ENCODE results near the gene LRP10.

Gene LRP10

DNA sequence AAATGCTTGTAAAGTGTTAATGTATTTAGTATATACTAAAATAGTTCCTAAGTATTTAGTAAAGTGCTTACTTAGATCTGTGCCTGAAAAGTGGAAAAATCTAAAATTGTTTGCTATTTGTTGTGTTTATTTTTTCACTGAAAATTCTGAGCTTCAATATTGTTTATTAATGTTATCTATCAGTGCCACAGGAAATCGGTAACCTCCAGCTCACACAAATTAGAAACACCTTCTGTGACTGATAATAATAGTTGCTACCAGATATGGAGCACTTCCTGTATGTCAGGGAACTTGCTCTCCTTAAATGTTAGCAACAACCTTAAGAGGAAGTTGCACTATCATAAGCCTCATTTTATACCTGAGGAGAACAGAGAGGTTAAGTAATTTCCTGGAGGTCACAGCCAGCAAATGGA, 723 bp upstream of the LRP10 start:
- peak; percentile 90 for DNase-seq

DNA sequence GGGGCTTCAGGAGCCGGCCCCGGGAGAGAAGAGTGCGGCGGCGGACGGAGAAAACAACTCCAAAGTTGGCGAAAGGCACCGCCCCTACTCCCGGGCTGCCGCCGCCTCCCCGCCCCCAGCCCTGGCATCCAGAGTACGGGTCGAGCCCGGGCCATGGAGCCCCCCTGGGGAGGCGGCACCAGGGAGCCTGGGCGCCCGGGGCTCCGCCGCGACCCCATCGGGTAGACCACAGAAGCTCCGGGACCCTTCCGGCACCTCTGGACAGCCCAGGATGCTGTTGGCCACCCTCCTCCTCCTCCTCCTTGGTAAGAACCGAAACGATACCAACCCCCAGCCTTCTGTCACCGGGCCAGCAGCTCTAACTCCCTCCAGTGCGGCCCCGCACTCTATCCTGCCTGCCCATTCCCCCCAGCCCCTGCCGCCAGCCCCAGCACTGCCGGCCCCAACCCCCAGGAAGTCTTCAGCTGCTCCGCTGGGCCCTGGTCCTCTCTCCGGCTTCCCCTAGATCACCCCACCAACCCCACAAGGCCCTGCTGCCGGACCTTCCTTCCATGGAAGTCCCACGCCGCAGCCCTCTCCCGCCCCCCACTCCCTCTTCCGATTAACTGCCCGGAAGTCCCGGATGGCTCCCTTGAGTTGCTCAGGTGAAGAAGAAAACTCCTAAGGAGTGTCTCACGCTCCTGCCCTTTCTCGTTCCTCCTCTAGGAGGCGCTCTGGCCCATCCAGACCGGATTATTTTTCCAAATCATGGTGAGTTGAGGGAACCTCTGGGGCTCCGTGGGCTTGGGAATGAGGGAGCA, 693 bp downstream of the LRP10 start:
- peak; percentile 73 for DNase-seq

DNA sequence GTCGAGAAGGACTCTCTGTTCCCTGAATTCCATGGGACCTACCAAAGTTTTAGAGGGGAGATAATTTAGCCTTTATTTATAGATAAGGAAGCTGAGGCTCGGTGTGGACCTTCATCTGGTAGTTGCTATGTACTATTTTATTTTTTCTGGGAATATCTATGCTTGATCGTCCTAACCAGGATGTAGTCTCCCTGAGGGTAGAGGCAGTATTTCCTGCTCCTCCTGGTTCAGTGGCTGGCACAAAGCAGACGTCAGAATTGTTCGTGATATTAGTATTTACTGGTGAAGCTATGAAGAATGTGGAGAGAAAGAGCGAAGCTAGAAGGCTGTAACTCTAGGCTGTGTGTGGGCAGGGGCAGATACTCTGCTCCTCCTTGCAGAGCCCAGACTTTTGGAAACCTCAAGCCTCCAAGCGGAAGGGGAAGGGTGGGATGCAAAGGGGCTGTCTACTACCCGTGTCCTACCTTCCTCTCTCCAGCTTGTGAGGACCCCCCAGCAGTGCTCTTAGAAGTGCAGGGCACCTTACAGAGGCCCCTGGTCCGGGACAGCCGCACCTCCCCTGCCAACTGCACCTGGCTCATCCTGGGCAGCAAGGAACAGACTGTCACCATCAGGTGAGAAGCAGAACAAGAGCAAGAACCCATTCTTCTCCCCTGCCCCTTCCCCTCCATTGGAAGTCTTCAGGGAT, 1.4 kb downstream of the LRP10 start:
- DNase-seq: no peak

DNA sequence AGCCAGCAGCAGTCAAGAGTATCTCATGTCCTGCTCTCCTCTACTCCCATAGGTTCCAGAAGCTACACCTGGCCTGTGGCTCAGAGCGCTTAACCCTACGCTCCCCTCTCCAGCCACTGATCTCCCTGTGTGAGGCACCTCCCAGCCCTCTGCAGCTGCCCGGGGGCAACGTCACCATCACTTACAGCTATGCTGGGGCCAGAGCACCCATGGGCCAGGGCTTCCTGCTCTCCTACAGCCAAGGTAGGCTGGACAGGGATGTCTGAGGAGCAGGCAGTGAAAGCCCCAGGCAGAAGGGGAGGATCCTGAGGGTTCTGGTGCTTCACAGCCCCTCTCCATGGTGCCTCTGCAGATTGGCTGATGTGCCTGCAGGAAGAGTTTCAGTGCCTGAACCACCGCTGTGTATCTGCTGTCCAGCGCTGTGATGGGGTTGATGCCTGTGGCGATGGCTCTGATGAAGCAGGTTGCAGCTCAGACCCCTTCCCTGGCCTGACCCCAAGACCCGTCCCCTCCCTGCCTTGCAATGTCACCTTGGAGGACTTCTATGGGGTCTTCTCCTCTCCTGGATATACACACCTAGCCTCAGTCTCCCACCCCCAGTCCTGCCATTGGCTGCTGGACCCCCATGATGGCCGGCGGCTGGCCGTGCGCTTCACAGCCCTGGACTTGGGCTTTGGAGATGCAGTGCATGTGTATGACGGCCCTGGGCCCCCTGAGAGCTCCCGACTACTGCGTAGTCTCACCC, 3.6 kb downstream of the LRP10 start:
- no peak for DNase-seq

DNA sequence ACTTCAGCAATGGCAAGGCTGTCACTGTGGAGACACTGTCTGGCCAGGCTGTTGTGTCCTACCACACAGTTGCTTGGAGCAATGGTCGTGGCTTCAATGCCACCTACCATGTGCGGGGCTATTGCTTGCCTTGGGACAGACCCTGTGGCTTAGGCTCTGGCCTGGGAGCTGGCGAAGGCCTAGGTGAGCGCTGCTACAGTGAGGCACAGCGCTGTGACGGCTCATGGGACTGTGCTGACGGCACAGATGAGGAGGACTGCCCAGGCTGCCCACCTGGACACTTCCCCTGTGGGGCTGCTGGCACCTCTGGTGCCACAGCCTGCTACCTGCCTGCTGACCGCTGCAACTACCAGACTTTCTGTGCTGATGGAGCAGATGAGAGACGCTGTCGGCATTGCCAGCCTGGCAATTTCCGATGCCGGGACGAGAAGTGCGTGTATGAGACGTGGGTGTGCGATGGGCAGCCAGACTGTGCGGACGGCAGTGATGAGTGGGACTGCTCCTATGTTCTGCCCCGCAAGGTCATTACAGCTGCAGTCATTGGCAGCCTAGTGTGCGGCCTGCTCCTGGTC, 4.3 kb downstream of the LRP10 start:
- no peak for DNase-seq

DNA sequence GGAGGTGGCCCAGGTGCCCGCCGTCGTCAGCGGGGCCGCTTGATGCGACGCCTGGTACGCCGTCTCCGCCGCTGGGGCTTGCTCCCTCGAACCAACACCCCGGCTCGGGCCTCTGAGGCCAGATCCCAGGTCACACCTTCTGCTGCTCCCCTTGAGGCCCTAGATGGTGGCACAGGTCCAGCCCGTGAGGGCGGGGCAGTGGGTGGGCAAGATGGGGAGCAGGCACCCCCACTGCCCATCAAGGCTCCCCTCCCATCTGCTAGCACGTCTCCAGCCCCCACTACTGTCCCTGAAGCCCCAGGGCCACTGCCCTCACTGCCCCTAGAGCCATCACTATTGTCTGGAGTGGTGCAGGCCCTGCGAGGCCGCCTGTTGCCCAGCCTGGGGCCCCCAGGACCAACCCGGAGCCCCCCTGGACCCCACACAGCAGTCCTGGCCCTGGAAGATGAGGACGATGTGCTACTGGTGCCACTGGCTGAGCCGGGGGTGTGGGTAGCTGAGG, 5.5 kb downstream of the LRP10 start:
- DNase-seq: no peak

DNA sequence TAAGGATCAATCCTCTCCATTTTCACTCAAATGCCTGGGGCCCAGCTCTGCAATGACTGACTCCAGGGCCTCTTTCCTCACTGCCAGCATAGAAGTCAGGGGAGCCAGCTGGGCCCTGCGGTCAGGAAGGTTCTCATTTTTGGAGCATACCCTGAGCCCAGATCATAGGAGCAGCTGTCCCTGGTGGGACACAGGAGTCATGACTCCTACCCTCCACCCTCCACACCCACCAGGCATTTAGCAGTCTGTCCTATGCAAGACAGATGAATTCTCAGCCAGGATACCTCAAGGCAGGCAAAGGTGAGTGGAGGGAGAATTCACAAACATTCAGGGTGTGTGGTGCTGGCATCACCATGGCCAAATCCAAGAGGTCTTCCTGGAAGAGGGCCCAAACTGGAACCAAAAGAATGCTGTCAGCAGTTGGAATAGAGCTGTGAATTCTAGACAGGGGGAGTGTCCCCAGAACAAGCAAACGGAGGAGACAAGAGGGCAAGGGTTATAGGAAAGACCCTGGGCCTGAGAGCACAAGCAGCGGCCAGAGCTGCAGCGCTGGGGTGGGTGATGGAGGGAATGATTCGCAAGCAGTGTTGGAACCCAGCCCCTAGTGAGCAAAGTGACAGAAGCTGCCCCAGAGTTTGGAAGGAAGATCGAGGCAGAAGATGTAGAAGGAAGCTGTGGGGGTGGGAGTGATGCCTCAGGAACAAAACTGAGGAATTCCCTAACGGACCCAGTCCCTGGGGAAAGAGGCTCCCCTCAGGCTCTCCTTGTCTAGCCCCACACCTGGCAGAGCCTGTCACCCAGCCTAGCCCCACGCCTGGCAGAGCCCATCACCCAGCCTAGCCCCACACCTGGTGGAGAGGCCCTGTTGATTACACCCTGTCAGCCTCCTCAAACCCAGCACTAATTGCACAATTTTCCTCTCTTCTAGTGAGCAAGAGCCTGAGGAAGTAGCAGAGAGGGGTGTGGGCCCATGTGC, 7.0 kb downstream of the LRP10 start:
- no peak for DNase-seq

DNA sequence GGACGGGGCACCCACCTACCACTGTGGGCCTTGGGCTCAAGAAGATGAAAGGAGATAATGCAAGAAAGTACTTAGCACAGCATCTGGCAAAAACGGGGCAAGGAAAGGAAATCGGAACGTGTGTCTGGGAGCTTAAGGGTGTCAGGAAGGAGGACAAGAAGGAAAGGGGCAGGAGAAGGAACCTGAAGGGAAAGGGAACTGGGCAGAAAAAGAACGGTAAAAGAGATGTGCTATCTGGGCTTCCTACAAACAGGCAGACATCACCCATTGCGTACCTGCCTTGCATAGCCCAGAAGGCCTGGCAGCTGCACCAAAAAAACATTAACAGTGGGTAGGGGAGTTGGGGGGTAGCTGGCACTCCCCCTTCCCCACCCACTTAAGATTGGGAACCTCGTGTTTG, 10.5 kb downstream of the LRP10 start:
- DNase-seq: no peak

DNA sequence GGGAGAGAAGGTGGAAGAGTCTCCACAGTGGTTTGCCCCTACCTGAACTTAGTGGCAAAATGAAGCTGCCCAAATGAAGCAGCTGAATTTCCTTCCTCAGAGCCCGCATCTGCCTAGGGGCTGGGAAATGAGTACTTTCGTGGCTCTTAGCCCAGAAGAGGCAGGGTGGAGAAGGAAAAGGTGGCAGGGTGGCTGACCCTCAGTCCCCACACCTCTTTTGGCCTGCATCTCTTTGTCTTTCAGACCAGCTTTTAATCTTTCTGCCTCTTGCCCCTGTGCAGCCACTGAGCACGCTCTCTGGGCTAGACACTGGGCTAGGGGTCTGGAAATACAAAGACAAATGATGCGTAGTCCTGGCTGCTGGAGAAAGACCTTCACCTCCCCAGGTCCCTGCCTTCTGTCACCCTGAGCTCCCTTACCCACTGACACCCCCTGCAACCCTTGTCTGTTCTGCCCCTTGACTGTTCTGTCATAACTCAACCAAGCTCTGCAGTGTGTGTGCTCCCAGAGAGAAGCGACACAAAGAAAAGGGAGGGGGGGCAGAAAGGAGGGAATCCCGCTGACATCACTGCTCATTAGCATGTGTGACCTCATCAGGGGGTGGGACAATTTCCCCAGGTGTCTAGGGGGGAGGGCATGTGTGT, 11.1 kb downstream of the LRP10 start:
- peak; percentile 37 for DNase-seq

DNA sequence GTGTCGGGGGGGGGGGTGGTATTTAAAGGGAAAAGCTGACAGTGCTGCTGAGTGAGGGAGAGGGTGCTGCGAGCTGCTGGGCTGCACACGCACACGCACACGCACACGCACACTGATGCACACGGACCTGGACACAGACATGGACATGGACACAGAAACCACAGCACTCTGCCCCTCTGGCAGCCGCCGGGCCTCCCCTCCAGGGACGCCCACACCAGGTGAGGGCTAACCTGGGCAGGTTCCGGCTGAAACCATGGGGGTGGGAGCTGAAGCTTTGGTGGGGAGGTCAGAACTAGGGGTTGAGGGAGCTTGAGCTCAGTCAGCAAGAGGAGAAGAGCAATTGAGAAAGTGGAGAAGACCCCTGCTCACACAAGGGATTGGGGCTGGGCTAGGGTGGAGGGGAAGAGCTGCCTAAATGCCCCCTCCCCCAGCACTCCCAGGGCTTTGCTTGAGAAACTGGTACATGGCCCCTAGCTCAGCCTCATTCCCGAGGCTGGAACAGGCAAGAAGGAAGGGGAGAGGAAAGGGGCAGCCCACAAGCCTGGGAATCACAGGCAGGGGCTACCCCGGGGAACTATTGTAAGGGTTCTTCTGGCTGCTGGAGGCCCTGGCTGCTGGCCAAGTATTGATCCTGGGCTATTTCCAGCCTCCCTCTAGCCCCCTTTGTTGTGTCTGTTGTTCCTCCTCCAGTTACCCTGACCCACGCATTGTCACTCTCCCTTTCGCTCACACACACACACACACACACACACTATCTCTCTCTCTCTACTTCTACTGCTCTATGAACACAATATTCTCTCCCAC, 11.8 kb downstream of the LRP10 start, which contains the start of gene REM2:
TSS of gene REM2 (plus strand) at position 50 of the 804 bp plus-strand sequence. CDS start at position 116, 66 bp downstream.
- no peak for DNase-seq

DNA sequence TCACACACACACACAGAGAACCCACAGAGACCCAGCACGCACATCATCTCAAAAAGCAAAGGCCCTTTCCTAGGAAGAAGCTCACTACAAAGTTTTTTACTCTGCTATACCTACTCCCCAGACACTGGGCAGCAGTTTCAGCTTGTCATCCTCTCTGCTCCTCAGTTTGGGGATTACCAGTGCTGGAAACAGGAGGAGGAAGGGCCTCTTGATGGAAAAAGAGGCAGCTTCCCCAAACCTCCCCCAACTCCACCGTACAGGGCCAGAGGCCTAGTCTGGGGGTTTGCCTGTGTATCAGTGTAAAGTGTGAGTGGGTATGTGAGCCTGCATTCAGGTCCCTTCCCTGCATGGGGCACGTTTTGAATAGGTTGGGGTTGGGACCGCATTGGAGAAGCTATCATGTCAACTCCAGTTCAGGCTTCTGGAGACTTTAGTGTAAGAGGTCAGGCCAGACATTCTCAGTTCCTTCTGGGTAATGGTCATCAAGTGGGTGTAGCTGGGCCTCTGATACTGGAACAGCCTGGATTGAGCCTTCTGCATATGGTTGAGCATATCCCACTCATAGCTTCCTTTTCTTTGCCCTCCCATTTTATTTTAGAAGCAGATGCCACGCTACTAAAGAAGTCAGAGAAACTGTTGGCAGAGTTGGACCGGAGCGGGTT, 12.7 kb downstream of the LRP10 start:
- no peak for DNase-seq

DNA sequence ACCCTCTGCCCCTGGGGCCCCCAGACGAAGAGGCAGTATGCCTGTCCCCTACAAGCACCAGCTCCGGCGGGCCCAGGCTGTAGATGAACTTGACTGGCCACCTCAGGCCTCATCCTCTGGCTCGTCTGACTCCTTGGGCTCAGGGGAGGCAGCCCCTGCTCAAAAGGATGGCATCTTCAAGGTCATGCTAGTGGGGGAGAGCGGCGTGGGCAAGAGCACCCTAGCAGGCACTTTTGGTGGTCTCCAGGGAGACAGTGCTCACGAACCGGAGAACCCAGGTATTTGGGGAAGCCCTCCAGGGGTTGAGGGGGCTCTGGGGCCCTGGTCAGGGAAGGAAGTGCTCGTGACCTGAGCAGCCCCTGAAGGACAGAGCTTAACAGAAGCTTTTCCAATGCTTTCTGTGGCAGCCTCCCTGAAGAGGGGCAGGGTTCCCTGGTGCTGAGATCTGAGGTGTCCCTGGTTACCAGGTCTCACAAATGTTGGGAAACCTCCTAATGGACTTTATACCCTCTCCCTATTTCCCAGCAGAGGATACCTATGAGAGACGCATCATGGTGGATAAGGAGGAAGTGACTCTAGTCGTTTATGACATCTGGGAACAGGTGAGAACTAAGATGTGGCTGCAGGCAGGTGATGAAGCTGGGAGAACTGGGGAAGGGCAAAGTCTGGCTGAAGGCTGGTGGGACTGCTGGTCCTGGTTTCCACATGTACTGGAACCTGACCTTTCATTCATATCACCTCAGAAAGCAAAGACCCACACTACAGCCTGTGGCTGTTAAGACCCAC, 13.4 kb downstream of the LRP10 start:
- no peak for DNase-seq

DNA sequence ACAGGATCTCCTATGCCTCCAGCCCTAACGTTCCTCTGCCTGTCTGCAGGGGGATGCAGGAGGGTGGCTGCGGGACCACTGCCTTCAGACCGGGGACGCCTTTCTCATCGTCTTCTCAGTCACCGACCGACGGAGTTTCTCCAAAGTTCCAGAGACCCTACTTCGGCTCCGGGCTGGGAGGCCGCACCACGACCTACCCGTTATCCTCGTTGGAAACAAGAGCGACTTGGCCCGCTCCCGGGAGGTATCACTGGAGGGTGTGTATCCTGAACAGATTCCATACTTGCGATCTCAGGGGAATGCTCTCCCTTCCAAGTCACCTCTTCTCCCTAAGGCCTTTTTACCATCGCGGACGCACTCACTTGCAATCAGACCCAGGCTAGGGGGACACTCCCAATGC, 14.4 kb downstream of the LRP10 start:
- DNase-seq: no peak

DNA sequence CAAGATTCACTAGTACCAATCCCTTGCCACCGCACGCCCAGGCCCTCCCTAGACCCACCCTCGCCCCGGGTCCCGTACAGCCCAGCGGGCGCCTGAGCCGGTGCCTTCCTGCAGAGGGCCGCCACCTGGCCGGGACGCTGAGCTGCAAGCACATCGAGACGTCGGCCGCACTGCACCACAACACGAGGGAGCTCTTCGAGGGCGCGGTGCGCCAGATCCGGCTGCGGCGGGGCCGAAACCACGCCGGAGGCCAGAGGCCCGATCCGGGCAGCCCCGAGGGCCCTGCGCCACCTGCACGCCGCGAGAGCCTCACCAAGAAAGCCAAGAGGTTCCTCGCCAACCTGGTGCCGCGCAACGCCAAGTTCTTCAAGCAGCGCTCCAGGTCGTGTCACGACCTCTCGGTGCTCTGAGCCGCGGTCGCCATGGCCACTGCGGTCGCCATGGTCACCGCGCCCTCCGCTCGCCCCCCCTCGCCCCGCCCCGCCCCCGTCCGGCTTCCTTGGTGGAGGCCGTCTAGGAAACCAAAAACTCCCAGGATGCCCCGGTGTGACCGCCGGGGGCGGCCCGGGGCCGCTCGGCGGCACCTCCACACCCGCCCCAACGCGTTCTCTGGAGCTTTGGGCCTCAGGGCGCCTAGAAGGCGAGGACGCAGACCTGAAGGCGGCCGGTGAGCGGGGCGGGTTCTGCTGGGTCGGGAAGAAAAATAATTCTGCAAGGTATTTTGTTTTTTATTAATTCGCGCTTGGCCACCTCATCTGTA, 15.1 kb downstream of the LRP10 start:
- DNase-seq: peak; percentile 79

DNA sequence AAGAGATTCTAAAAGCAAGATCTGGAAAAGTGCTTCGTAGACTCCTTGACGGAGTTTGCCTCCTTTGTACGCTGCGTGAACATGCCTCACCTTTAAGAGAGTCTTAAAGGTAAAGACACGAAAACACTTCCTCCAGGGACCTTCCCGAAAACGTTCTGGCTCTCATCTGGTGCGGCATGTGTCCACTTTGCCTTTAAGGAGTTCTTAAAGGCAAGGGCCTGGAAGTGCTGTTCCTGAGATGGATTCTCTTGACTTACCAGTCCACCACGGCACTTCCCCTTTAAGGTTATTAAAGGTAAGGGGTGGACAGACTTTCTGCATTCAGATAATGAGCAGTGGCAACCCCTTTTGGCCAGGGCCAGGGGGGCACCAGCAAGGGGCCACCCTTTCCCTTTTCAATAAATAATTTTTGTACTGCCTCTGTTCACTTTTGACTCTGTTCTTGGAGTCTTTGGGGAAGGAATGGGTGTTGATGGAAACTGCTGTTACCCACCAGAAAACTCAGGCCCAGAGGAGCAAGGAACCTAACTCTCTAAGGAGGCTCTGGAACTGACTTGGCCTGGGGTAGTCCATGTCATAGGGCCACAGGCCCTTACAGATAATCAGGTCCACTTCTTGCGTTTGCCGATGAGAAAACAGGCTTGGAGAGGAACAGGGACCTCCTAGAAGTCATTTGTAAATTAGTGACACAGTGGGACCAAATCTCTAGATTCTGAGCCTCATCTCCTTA, 15.9 kb downstream of the LRP10 start:
- DNase-seq: peak; percentile 80

DNA sequence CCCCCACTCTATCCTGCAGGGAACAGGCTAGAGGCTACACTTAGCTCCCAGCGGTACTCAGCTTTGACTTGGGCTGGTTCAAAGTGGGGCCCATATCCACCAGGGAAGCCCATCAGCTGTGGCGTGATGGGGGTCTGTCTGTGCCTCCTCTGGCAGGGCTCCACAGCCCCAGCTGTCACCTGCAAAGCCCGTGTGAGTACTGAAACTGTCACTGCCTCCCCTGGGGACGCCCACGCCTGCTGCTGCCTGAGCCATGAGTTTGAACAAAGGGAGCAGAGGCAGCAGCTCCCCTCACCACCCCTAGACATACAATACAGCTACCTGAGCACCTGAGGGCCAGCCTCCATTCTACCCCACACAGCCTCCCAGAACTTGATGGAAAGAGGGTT, 16.4 kb downstream of the LRP10 start:
- DNase-seq: no peak

DNA sequence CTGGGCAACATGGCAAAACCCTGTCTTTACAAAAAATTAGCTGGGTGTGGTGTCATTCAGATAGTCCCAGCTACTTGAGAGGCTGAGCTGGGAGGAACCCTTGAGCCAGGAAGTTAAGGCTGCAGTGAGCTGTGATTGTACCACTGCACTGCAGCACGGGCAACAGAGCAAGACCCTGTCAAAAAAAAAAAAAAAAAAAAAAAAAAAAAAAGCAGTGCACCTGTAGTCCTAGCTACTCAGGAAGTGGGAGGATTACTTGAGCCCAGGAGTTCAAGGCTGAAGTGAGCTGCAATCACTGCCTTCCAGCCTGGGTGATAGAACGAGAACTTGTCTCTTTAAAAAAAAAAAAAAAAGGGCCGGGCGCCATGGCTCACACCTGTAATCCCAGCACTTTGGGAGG, 17.1 kb downstream of the LRP10 start:
- DNase-seq: peak; percentile 6

DNA sequence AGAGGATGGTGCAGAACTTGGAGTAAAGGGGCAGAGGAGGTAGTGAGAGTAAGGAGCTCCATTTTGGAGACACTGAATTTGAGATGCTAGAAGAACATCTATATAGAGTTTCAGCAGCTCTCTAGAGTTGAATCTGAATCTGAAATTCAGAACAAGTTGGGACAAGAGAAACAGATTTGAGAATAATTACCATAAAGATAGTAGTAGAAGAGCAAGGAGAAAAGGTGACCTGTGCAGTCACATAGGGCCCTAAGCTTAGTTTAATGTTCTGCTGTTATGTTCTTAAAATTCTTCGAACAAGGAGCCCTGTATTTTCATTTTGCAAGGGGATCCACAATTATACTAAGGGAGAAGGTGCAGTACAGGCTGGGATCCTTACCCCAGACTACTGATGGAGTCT, 18.9 kb downstream of the LRP10 start:
- DNase-seq: no peak

Data from CD4-positive, alpha-beta T cell treated with Interleukin-4 for 4 hours (primary cell).